Ishikawa (cell line): ENCODE data around the gene WDR1.

ENCODE experiments used
- FOXM1 ChIP-seq: IDR thresholded peaks from 2 replicates; pipeline ENCODE4 v1.6.1; 2012; ENCODE audit warnings: low read depth, borderline replicate concordance
- RAD21 ChIP-seq: IDR thresholded peaks from 2 replicates; pipeline ENCODE4 v1.6.1; 2012; ENCODE audit warnings: low read depth

GRCh38 chr4:10026485-10026884, 90.1 kb downstream of the WDR1 start:
- TF ChIP-seq FOXM1 (no peak), RAD21 (no peak)
